A673 (cell line): ENCODE measurements around the gene BEX4.

Experiments
- EZH2 ChIP-seq: fragments of 200-600 bp; sonication (generic); IDR thresholded peaks from 2 replicates; pipeline ENCODE4 v1.6.1; 2017; ENCODE audit warnings: borderline replicate concordance, low read depth, mild to moderate bottlenecking, mixed read lengths, antibody characterized with exemption, low read length; ENCODE audit not compliant: poor library complexity, severe bottlenecking
- TF ChIP-seq, protein P1 (sequence below): fragments of 300-800, 200-600 bp; sonication (generic); conservative IDR thresholded peaks from 2 replicates; pipeline ENCODE4 v1.5.1; 2017; ENCODE audit warnings: low read depth, mild to moderate bottlenecking, antibody characterized with exemption, low read length, moderate library complexity, mixed read lengths

DNA sequence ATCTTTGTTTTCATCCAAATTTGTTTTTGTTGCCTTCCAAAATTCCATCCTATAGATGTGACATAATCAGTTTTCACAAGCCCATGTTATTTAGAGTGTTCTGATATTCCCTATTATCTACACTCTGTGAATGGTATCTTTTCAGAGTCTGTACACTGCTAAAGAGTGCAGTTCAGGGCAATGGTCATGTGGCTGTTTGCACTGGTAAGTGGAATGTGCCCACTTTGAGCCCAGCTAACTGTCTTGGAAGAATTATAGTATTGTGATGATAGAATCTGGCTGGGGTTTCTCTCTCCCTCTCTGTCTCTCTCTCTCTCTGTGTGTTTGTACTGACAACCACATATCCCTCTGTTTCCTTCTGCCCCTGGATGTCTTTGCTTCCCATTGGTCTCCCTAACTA, 37.4 kb upstream of the BEX4 start:
- TF ChIP-seq, protein P1, sequence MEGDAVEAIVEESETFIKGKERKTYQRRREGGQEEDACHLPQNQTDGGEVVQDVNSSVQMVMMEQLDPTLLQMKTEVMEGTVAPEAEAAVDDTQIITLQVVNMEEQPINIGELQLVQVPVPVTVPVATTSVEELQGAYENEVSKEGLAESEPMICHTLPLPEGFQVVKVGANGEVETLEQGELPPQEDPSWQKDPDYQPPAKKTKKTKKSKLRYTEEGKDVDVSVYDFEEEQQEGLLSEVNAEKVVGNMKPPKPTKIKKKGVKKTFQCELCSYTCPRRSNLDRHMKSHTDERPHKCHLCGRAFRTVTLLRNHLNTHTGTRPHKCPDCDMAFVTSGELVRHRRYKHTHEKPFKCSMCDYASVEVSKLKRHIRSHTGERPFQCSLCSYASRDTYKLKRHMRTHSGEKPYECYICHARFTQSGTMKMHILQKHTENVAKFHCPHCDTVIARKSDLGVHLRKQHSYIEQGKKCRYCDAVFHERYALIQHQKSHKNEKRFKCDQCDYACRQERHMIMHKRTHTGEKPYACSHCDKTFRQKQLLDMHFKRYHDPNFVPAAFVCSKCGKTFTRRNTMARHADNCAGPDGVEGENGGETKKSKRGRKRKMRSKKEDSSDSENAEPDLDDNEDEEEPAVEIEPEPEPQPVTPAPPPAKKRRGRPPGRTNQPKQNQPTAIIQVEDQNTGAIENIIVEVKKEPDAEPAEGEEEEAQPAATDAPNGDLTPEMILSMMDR = no peak
- TF ChIP-seq EZH2 = no peak
